Activated CD4-positive, alpha-beta T cell treated with anti-CD3 and anti-CD28 coated beads for 36 hours (primary cell): ENCODE results near the gene TSHZ2. TPM values are rescaled to one million over a fixed set of nuclear protein-coding genes. Genes with fewer than 3 reads are reported as not detected.
"Not testable (repeated sequence)": the region's sequence is repeated elsewhere in the genome, so short reads cannot be mapped to it uniquely, and the experiment has no call there.

Experiments
- ATAC-seq: fragments of 200-7000 bp; cut with Tn5 transposase; one replicate; pipeline ENCODE4 v1.10.0; 2021; ENCODE audit warnings: mild to moderate bottlenecking, moderate library complexity
- CTCF ChIA-PET: fragments of 350-600 bp; sonication (Branson Sonifier 250); formaldehyde crosslinking; loops from one replicate; lab custom pipeline; 2021; ENCODE audit warnings: antibody characterized with exemption; lab: Charles Lee
- POLR2A ChIA-PET: fragments of 350-600 bp; sonication (Branson Sonifier 250); formaldehyde crosslinking; loops from one replicate; lab custom pipeline; 2021; ENCODE audit warnings: antibody characterized with exemption, inconsistent platforms; lab: Charles Lee
- DNase-seq: peaks from one replicate; pipeline ENCODE4 v3.0.0-alpha.2; 2020
- H3K27ac Mint-ChIP-seq: one replicate; pipeline ENCODE4 v1.8.0; 2021; ENCODE audit warnings: mixed read lengths
- H3K27me3 Mint-ChIP-seq: one replicate; pipeline ENCODE4 v1.8.0; 2021; ENCODE audit warnings: mixed read lengths
- H3K36me3 Mint-ChIP-seq: one replicate; pipeline ENCODE4 v1.8.0; 2021; ENCODE audit warnings: low read depth, mixed read lengths
- H3K4me1 Mint-ChIP-seq: one replicate; pipeline ENCODE4 v1.8.0; 2021; ENCODE audit warnings: mixed read lengths
- H3K4me3 Mint-ChIP-seq: one replicate; pipeline ENCODE4 v1.8.0; 2021; ENCODE audit warnings: mild to moderate bottlenecking, moderate library complexity, mixed read lengths
- H3K9me3 Mint-ChIP-seq: one replicate; pipeline ENCODE4 v1.8.0; 2021; ENCODE audit warnings: low read depth, mixed read lengths
- intact Hi-C, 2 experiments: fragments of 100-400 bp; cut with DNase I in 1 of 2; cut with micrococcal nuclease in 1 of 2; formaldehyde crosslinking; loops; one replicate each; pipeline versions ENCODE4 v1.14.2 to v1.15.1; 2022 to 2024; cut with DNase I, micrococcal nuclease
- total RNA-seq, 2 experiments: library from RNA; stranded (reverse); gene quantifications; one replicate each; pipeline ENCODE4 v1.2.3, GENCODE V29; 2021

The TSHZ2 gene
- total RNA-seq, 2 experiments from 2014 or later = 25.9 to 43.6 TPM

DNA sequence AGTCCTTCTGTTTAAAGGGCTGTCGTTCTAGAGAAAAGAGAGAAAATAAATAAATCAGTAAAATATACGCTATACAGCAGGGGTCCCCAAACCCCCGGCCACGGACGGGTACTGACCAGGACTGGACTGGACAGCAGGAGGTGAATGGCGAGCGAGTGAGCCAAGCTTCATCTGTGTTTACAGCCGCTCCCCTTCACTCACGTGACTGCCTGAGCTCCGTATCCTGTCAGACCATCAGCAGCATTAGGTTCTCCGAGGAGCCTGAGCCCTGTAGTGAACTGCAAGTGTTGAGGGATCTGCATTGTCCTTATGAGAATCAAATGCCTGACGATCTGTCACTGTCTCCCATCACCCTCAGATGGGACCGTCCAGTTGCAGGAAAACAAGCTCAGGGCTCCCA, 545.0 kb downstream of the TSHZ2 start:
- no peak for ATAC-seq
- no peak overlapping the region for H3K4me3 Mint-ChIP-seq

DNA sequence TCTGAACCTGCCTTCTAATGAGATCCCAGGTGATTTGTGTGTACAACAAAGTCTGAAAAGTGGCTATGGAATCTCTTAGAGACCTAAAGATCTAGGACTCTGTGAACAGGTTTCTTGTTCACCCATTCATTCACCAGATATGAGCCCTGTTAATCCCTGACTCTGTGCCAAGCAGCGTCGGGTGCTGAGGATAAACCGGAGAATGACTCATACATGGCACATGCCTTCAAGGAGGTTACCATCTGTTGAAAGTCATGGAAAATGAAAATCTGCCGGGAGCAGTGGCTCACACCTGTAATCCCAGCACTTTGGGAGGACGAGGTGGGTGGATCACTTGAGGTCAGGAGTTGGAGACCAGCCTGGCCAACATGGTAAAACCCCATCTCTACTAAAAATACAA, 549.3 kb downstream of the TSHZ2 start:
- H3K4me1 Mint-ChIP-seq, intact Hi-C loops, H3K27ac Mint-ChIP-seq, H3K9me3 Mint-ChIP-seq, H3K4me3 Mint-ChIP-seq, ATAC-seq, POLR2A ChIA-PET, H3K27me3 Mint-ChIP-seq, H3K36me3 Mint-ChIP-seq, DNase-seq, CTCF ChIA-PET: not testable (repeated sequence)

More for the DNA sequence above, 545.0 kb downstream of the TSHZ2 start:
- CTCF ChIA-PET = no interaction called here
- Mint-ChIP-seq H3K36me3 (no peaks in the 10 kb centered on the region), H3K9me3 (no peaks in the 10 kb centered on the region), H3K4me1 (no peaks in the 10 kb centered on the region), H3K27me3 (no peaks in the 10 kb centered on the region), H3K27ac (no peak overlapping the region)
- intact Hi-C loops = no loop called here
- POLR2A ChIA-PET = interaction anchor here (0.7 kb wide), 1 partner anchor 399 kb away, joined by 3 read pairs; no protein-coding TSS in a partner anchor
- DNase-seq = no peak

DNA sequence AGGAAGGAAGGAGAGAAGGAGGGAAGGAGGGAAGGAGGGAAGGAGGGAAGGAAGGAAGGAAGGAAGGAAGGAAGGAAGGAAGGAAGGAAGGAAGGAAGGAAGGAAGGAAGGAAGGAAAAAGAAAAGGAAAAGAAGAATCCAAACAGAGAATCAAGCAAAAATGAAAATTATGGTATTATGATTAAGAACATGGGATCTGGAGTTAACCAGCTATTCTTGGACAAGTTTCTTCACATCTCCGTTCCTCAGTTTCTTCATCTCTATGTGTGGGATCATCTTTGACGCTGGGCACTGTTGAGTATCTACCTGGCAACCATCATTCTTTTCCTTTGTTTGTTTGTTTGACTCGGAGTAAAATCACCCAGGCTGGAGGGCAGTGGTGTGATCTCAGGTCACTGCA, 549.9 kb downstream of the TSHZ2 start:
- no peak for ATAC-seq
- no peaks in the 10 kb centered on the region for H3K4me1 Mint-ChIP-seq
- no peak overlapping the region for H3K4me3 Mint-ChIP-seq
- POLR2A ChIA-PET = no interaction called here
- H3K27ac Mint-ChIP-seq = no peak overlapping the region
- no peaks in the 10 kb centered on the region for H3K36me3 Mint-ChIP-seq
- intact Hi-C loops = no loop called here
- no peaks in the 10 kb centered on the region for H3K9me3 Mint-ChIP-seq
- CTCF ChIA-PET = no interaction called here
- H3K27me3 Mint-ChIP-seq = no peaks in the 10 kb centered on the region
- no peak for DNase-seq

DNA sequence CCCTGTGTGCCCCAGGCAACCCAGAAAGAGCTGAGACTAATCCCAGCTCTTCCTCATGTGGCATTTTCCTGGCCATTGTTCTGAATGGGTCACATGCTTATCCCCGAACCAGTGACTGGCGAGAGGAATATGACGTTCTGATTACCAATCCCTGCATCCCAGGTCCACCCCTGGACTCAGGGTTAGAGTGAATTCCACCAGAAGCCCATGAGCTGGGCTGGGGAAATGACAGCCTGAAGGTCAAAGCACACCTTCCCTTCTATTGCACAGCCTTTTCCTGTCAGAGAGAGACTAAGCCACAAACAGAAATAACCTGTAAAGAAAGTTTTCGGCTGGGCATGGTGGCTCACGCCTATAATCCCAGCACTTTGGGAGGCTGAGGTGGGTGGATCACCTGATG, 550.5 kb downstream of the TSHZ2 start:
- no peak for DNase-seq
- no peak overlapping the region for H3K4me3 Mint-ChIP-seq
- ChIA-PET CTCF (no interaction called here), POLR2A (no interaction called here)
- no peak for ATAC-seq
- no peaks in the 10 kb centered on the region for H3K4me1 Mint-ChIP-seq
- no peak overlapping the region for H3K27ac Mint-ChIP-seq
- no peaks in the 10 kb centered on the region for H3K27me3 Mint-ChIP-seq
- H3K9me3 Mint-ChIP-seq = no peaks in the 10 kb centered on the region
- H3K36me3 Mint-ChIP-seq = no peaks in the 10 kb centered on the region
- intact Hi-C loops = no loop called here

DNA sequence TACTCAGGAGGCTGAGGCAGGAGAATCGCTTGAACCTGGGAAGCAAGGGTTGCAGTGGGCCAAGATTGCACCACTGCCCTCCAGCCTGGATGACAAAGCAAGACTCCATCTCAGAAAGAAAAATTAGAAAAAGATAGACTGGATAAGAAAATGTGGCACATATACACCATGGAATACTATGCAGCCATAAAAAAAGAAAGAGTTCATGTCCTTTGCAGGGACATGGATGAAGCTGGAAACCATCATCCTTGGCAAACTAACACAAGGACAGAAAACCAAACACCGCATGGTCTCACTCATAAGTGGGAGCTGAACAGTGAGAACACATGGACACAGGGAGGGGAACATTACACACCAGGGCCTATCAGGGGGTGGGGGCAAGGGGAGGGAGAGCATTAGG, 551.5 kb downstream of the TSHZ2 start:
- H3K9me3 Mint-ChIP-seq, H3K36me3 Mint-ChIP-seq, H3K27me3 Mint-ChIP-seq, intact Hi-C loops, H3K4me3 Mint-ChIP-seq, POLR2A ChIA-PET, H3K27ac Mint-ChIP-seq, H3K4me1 Mint-ChIP-seq, DNase-seq, ATAC-seq: not testable (repeated sequence)
- CTCF ChIA-PET = interaction anchor here (1.3 kb wide), 1 partner anchor 9 kb away, joined by 3 read pairs; no protein-coding TSS in a partner anchor

DNA sequence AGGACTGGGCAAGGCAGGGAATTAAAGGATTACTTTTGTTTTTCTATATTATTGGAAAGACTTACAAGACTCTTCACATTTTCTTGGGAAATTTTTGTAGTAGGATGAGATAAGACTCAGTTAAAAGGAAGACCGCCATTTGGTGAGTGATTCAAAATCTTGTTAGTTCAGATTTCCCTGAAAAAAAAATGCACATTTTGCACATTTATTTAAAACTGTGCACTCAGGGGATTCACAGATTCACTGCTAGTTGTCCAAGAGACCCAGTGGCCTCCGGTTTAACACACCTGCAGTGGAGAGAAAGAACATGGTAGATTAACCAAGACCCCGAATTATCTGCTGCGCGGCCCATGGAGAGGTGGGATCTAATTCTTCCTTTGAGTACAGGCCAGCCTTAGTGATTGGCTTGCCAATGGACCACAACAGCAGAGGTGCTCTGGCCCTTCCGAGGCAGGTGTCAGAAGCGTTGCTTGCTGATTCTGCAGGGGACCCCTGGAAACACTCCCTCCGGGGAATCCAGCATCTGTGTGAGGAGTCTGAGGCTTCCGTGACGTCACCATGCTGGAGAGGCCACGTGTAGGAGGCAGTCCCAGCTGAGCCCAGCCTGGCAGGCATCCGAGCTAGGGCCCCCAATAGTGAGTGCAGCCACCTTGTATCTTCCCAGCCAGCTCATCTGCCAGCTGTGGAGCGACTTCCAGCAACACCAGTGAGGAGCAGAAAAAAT, 552.6 kb downstream of the TSHZ2 start:
- H3K27me3 Mint-ChIP-seq = no peaks in the 10 kb centered on the region
- ATAC-seq (no peak), DNase-seq (no peak)
- H3K9me3 Mint-ChIP-seq = no peaks in the 10 kb centered on the region
- H3K27ac Mint-ChIP-seq = no peak overlapping the region
- H3K4me1 Mint-ChIP-seq = no peaks in the 10 kb centered on the region
- H3K4me3 Mint-ChIP-seq = no peak overlapping the region
- intact Hi-C loops = no loop called here
- ChIA-PET POLR2A (no interaction called here), CTCF (interaction anchor here (1.3 kb wide), 1 partner anchor 10 kb away, joined by 3 read pairs; no protein-coding TSS in a partner anchor)
- no peaks in the 10 kb centered on the region for H3K36me3 Mint-ChIP-seq

DNA sequence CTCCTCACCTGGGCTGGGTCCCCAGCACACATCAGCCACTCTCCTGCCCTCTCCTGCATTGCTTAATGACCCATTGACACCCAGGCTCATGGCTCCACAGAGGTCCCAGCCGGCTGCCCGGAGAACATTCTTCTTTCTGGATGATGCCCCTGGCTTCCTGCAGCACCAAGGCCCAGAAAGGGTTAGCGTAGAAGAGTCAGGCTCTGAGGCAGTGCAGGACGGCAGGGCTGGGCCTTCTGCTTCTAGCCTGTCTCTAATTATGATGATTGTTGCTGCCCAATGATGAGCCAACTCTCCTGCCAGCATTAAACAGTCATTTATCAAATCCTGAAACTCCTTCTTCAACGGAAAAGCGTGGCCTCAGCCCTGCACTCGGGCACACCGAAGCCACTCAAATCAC, 555.0 kb downstream of the TSHZ2 start:
- ChIA-PET CTCF (interaction anchor here (0.6 kb wide), 1 partner anchor 10 kb away, joined by 3 read pairs; no protein-coding TSS in a partner anchor), POLR2A (no interaction called here)
- H3K9me3 Mint-ChIP-seq = no peaks in the 10 kb centered on the region
- intact Hi-C loops = no loop called here
- H3K4me3 Mint-ChIP-seq = no peak overlapping the region
- H3K36me3 Mint-ChIP-seq = no peaks in the 10 kb centered on the region
- DNase-seq (no peak), ATAC-seq (no peak)
- H3K4me1 Mint-ChIP-seq = no peaks in the 10 kb centered on the region
- no peak overlapping the region for H3K27ac Mint-ChIP-seq
- no peaks in the 10 kb centered on the region for H3K27me3 Mint-ChIP-seq

DNA sequence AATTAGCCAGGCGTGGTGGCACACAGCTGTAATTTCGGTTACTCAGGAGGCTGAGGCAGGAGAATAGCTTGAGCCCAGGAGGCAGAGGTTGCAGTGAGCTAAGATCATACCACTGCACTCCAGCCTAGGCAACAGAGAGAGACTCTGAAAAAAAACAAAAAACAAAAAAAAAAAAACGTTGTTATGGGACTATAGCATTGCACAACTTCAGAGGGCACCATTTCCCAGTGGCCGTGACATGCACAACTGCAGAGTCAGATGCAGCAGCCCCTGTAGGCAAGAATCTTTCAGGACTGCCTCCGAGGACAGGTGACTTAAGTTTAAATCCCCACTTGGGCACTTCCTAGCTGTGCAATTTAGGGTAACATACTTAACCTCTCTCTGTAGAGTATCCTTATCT, 557.5 kb downstream of the TSHZ2 start:
- intact Hi-C loops = no loop called here
- ATAC-seq = no peak
- Mint-ChIP-seq H3K27me3 (no peaks in the 10 kb centered on the region), H3K4me1 (no peaks in the 10 kb centered on the region), H3K4me3 (no peak overlapping the region), H3K9me3 (no peaks in the 10 kb centered on the region), H3K27ac (no peak overlapping the region), H3K36me3 (no peaks in the 10 kb centered on the region)
- no peak for DNase-seq
- ChIA-PET CTCF (interaction anchor here (0.5 to 0.7 kb wide), 2 partner anchors 30 to 420 kb away, joined by 3 read pairs; no protein-coding TSS in a partner anchor), POLR2A (no interaction called here)

DNA sequence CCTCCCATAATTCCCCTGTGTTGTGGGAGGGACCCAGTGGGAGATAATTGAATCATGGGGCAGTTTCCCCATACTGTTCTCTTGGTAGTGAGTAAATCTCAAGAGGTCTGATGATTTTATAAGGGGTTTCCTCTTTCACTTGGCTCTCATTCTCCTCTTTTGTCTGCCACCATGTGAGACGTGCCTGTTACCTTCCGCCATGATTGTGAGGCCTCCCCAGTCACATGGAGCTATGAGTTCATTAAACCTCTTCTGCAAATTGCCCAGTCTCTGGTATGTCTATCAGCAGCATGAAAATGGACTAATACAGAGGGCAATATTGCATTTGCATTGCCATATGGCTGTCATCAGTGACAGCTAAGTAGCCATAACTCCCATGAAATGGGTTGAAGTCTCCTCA, 558.3 kb downstream of the TSHZ2 start:
- CTCF ChIA-PET = interaction anchor here (0.7 kb wide), 1 partner anchor 419 kb away, joined by 3 read pairs; no protein-coding TSS in a partner anchor
- Mint-ChIP-seq H3K27me3 (no peaks in the 10 kb centered on the region), H3K36me3 (no peaks in the 10 kb centered on the region), H3K9me3 (no peaks in the 10 kb centered on the region), H3K4me3 (no peak overlapping the region), H3K4me1 (no peaks in the 10 kb centered on the region), H3K27ac (no peak overlapping the region)
- POLR2A ChIA-PET = no interaction called here
- DNase-seq = no peak
- intact Hi-C loops = no loop called here
- ATAC-seq = no peak

DNA sequence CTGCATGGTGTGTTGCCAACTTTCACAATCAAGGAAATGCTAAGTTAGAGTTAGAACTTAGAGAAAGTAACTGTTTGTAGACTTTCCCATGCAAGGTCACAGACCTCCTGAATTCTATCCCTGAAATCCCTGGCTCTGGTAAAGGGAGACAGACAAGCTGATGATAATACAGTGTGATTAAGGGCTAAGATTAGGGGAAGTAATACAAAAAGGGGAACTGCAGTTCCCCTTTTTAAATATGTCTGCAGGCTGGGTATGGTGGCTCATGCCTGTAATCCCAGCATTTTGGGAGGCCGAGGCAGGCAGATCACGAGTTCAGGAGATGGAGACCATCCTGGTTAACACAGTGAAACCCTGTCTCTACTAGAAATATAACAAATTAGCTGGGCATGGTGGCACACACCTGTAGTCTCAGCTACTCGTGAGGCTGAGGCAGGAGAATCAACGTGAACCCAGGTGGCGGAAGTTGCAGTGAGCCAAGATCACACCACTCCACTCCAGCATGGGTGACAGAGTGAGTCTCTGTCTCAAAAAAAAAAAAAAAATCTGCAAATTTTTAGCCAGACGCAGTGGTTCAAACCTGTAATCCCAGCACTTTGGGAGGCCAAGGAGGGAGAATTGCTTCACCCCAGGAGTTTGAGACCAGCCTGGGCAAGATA, 560.6 kb downstream of the TSHZ2 start:
- ATAC-seq, intact Hi-C loops, H3K36me3 Mint-ChIP-seq, H3K4me3 Mint-ChIP-seq, H3K27me3 Mint-ChIP-seq, H3K27ac Mint-ChIP-seq, CTCF ChIA-PET, DNase-seq, POLR2A ChIA-PET, H3K4me1 Mint-ChIP-seq, H3K9me3 Mint-ChIP-seq: not testable (repeated sequence)

DNA sequence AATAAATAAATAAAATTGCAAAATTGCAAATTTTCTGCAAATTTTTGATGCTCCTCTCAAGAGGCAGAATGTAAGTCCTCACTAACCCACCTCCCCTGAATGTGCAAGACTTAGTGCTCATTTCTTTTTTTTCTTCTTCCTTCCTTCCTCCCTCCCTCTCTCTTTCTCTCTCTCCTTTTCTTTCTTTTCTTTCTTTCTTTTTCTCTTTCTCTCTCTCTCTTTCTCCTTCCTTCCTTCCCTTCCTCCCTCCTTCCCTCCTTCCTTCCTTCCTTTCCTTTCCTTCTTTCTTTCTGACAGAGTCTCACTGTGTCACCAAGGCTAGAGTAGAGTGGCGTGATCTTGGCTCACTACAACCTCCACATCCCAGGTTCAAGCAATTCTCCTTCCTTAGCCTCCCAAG, 561.3 kb downstream of the TSHZ2 start:
- Mint-ChIP-seq H3K27ac (no peak overlapping the region), H3K36me3 (no peaks in the 10 kb centered on the region), H3K27me3 (no peaks in the 10 kb centered on the region), H3K9me3 (no peaks in the 10 kb centered on the region), H3K4me3 (no peak overlapping the region), H3K4me1 (no peaks in the 10 kb centered on the region)
- intact Hi-C loops = no loop called here
- ChIA-PET POLR2A (no interaction called here), CTCF (no interaction called here)
- ATAC-seq = no peak
- no peak for DNase-seq

DNA sequence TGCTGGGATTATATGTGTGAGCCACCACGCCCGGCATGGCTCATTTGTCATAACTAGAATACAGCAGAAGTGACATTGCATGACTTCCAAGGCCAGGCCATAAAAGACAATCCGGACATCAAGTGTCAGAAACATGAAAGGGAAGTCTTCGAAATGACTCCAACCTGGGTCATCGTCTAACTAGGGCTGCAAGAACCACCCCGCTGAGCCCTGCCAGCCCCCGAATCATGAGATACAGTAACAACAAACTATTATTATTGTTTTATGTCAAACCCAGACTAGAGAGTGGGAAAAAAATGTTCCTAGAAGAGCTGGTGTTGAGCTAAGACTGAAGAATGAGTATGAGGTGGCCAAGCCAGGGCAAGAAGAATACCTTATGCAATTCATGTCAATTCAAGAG, 561.9 kb downstream of the TSHZ2 start:
- Mint-ChIP-seq H3K4me1 (no peaks in the 10 kb centered on the region), H3K36me3 (no peaks in the 10 kb centered on the region), H3K4me3 (no peak overlapping the region), H3K9me3 (no peaks in the 10 kb centered on the region), H3K27me3 (no peaks in the 10 kb centered on the region), H3K27ac (no peak overlapping the region)
- ChIA-PET CTCF (no interaction called here), POLR2A (no interaction called here)
- no peak for DNase-seq
- intact Hi-C loops = no loop called here
- no peak for ATAC-seq
